Activated naive CD8-positive, alpha-beta T cell treated with anti-CD3 and anti-CD28 coated beads, Interleukin-2, amount 50 U/mL, for 24 hours (primary cell): ENCODE data around the gene SLC44A3.

Experiments used
- ATAC-seq: fragments of 150-1000 bp; cut with Tn5 transposase; one replicate; pipeline ENCODE4 v1.10.0; 2021
- DNase-seq: peaks from one replicate; pipeline ENCODE4 v3.0.0; 2021
- H3K27ac Mint-ChIP-seq: one replicate; pipeline ENCODE4 v1.8.0; 2021; ENCODE audit warnings: mild to moderate bottlenecking, mixed read lengths
- H3K27me3 Mint-ChIP-seq: one replicate; pipeline ENCODE4 v1.8.0; 2021; ENCODE audit warnings: mixed read lengths
- H3K36me3 Mint-ChIP-seq: one replicate; pipeline ENCODE4 v1.8.0; 2021; ENCODE audit warnings: low read depth, mixed read lengths
- H3K4me1 Mint-ChIP-seq: one replicate; pipeline ENCODE4 v1.8.0; 2021; ENCODE audit warnings: mixed read lengths
- H3K4me3 Mint-ChIP-seq: one replicate; pipeline ENCODE4 v1.8.0; 2021; ENCODE audit warnings: mild to moderate bottlenecking, moderate library complexity, mixed read lengths
- H3K9me3 Mint-ChIP-seq: one replicate; pipeline ENCODE4 v1.8.0; 2021; ENCODE audit warnings: mixed read lengths

Gene SLC44A3

GRCh38 chr1:94887603-94888171, 67.5 kb downstream of the SLC44A3 start:
- DNase-seq (no peak), ATAC-seq (no peak)
- Mint-ChIP-seq H3K4me1 (peaks cover 10% of the 10 kb centered on the region), H3K27ac (no peak overlapping the region), H3K9me3 (no peaks in the 10 kb centered on the region), H3K27me3 (no peaks in the 10 kb centered on the region), H3K4me3 (no peak overlapping the region), H3K36me3 (no peaks in the 10 kb centered on the region)

- ATAC-seq (no peak), DNase-seq (no peak)
- peaks cover 10% of the 10 kb centered on the region for H3K4me1 Mint-ChIP-seq
- no peaks in the 10 kb centered on the region for H3K36me3 Mint-ChIP-seq
- no peak overlapping the region for H3K27ac Mint-ChIP-seq
- no peak overlapping the region for H3K4me3 Mint-ChIP-seq
- H3K27me3 Mint-ChIP-seq, result no peaks in the 10 kb centered on the region
- H3K9me3 Mint-ChIP-seq, result no peaks in the 10 kb centered on the region
Observed at GRCh38 chr1:94888201-94888600, 68.0 kb downstream of the SLC44A3 start.

GRCh38 chr1:94892604-94893254, 72.6 kb downstream of the SLC44A3 start:
- DNase-seq (no peak), ATAC-seq (no peak)
- Mint-ChIP-seq H3K27me3 (no peaks in the 10 kb centered on the region), H3K9me3 (no peaks in the 10 kb centered on the region), H3K4me1 (no peaks in the 10 kb centered on the region), H3K27ac (no peak overlapping the region), H3K36me3 (no peaks in the 10 kb centered on the region), H3K4me3 (no peak overlapping the region)

DNA sequence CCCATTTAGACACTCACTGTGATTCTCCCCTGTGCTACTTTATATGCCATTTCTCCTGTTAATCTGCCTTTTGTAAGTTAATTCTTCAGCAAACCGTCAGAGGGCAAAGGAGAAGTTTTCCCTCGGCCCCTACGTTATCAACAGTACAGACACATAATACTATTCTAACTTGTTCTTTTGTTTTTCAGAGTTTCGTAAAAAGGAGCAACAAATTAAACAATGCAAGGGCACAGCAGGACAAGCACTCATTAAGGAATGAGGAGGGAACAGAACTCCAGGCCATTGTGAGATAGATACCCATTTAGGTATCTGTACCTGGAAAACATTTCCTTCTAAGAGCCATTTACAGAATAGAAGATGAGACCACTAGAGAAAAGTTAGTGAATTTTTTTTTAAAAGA, 74.5 kb downstream of the SLC44A3 start:
- Mint-ChIP-seq H3K27ac (no peak overlapping the region), H3K4me3 (no peak overlapping the region), H3K4me1 (no peaks in the 10 kb centered on the region), H3K27me3 (no peaks in the 10 kb centered on the region), H3K36me3 (no peaks in the 10 kb centered on the region), H3K9me3 (no peaks in the 10 kb centered on the region)
- no peak for ATAC-seq
- DNase-seq, result no peak

DNA sequence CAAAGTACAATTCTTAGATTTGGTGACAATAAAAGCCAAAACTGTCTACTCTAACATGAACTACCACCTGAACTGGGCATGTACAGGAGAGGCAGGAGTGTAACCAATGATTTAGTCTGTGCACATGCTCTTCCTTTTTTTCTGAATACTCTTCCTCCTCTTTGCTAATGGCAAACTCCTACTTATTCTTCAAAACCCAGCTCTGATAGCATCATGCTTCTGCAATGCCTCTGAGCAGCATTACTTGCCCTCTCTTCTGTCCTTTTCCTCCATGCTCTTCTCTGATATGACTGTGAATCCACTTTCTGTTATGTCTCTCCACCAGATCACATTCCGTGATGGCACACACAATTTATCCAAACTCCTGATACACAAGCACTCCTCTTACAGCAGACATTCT, 75.4 kb downstream of the SLC44A3 start:
- Mint-ChIP-seq H3K27ac (no peak overlapping the region), H3K9me3 (no peaks in the 10 kb centered on the region), H3K36me3 (no peaks in the 10 kb centered on the region), H3K4me1 (no peaks in the 10 kb centered on the region), H3K4me3 (no peak overlapping the region), H3K27me3 (no peaks in the 10 kb centered on the region)
- DNase-seq (no peak), ATAC-seq (no peak)

- no peaks in the 10 kb centered on the region for H3K9me3 Mint-ChIP-seq
- ATAC-seq (no peak), DNase-seq (no peak)
- no peaks in the 10 kb centered on the region for H3K27me3 Mint-ChIP-seq
- no peak overlapping the region for H3K4me3 Mint-ChIP-seq
- no peaks in the 10 kb centered on the region for H3K4me1 Mint-ChIP-seq
- no peak overlapping the region for H3K27ac Mint-ChIP-seq
- H3K36me3 Mint-ChIP-seq, result no peaks in the 10 kb centered on the region
Observed at GRCh38 chr1:94898491-94899385, 78.6 kb downstream of the SLC44A3 start.

GRCh38 chr1:94899756-94900155, 79.6 kb downstream of the SLC44A3 start:
- no peak for DNase-seq
- Mint-ChIP-seq H3K36me3 (no peaks in the 10 kb centered on the region), H3K4me3 (no peak overlapping the region), H3K4me1 (no peaks in the 10 kb centered on the region), H3K27me3 (no peaks in the 10 kb centered on the region), H3K27ac (no peak overlapping the region), H3K9me3 (no peaks in the 10 kb centered on the region)
- no peak for ATAC-seq

- no peak overlapping the region for H3K4me3 Mint-ChIP-seq
- no peak for DNase-seq
- no peak for ATAC-seq
- H3K4me1 Mint-ChIP-seq, result no peaks in the 10 kb centered on the region
- H3K9me3 Mint-ChIP-seq, result no peaks in the 10 kb centered on the region
- H3K27me3 Mint-ChIP-seq, result no peaks in the 10 kb centered on the region
- H3K36me3 Mint-ChIP-seq, result no peaks in the 10 kb centered on the region
- no peak overlapping the region for H3K27ac Mint-ChIP-seq
Observed at GRCh38 chr1:94901841-94902240, 81.7 kb downstream of the SLC44A3 start.

DNA sequence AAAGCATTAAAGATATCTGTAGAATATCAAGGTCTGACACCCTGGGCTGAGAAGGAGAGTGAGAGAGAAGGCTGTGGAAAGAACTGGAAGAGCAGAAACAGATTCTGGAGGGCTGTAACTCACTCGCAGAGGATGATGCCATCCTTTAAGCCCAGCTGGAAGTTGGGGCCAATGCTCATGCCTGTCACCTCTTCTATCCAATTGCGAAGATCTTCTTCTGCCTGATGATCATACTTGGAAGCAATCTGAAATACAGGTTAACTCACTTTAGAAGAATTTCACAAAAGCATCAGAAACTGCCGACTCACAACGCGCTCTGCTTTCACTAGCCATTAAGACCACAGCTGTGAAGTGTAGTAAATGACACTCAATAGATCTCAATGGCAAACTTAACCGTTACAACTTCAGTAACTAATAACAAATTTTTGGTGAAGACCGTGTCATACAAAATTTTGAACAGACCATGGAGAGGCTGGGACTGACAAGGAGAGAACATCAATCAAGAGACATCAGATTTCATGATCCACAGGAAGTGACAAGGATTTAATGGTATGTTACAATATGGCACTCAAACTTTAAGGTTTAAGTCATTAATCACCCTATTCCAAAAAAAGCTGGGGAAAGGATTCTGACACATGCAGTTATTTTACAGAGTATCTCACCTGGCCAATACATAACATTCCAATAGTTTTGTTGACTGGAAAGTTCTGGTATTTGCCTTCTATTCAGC, 83.3 kb downstream of the SLC44A3 start:
- ATAC-seq (no peak), DNase-seq (no peak)
- no peaks in the 10 kb centered on the region for H3K36me3 Mint-ChIP-seq
- no peaks in the 10 kb centered on the region for H3K27me3 Mint-ChIP-seq
- H3K4me1 Mint-ChIP-seq, result no peaks in the 10 kb centered on the region
- H3K4me3 Mint-ChIP-seq, result no peak overlapping the region
- no peaks in the 10 kb centered on the region for H3K9me3 Mint-ChIP-seq
- H3K27ac Mint-ChIP-seq, result no peak overlapping the region

GRCh38 chr1:94905207-94905606, 85.0 kb downstream of the SLC44A3 start:
- Mint-ChIP-seq H3K9me3 (no peaks in the 10 kb centered on the region), H3K4me1 (no peaks in the 10 kb centered on the region)

DNA sequence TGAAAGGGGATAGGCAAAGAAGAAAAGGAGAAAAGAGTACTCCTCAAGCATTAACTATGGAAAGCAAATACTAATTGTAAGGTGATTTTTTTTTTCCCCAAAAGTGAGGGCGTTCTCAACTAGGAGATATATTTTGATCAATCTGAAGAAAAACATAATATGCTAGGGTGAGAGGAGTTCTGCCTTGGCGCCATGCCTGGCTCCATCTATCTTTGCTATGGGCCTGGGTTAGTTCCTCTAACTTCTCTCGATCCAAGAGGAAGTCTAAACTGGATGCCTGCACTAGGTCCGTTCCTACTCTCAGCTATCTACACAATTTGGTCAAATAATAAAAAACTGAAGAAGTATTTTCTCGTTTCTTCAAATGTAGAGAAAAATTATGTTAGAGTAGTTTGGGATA, 86.2 kb downstream of the SLC44A3 start:
- H3K9me3 Mint-ChIP-seq, result no peaks in the 10 kb centered on the region
- no peak for ATAC-seq
- H3K27ac Mint-ChIP-seq, result no peak overlapping the region
- no peak overlapping the region for H3K4me3 Mint-ChIP-seq
- H3K36me3 Mint-ChIP-seq, result no peaks in the 10 kb centered on the region
- H3K4me1 Mint-ChIP-seq, result no peaks in the 10 kb centered on the region
- H3K27me3 Mint-ChIP-seq, result no peaks in the 10 kb centered on the region
- DNase-seq, result no peak

More at GRCh38 chr1:94905207-94905606, 85.0 kb downstream of the SLC44A3 start:
- Mint-ChIP-seq H3K27ac (no peak overlapping the region), H3K27me3 (no peaks in the 10 kb centered on the region), H3K36me3 (no peaks in the 10 kb centered on the region), H3K4me3 (no peak overlapping the region)
- DNase-seq (no peak), ATAC-seq (no peak)

GRCh38 chr1:94907136-94907535, 87.0 kb downstream of the SLC44A3 start:
- H3K4me3 Mint-ChIP-seq, result no peak overlapping the region
- H3K4me1 Mint-ChIP-seq, result no peaks in the 10 kb centered on the region
- ATAC-seq, result no peak
- no peaks in the 10 kb centered on the region for H3K27me3 Mint-ChIP-seq
- H3K27ac Mint-ChIP-seq, result no peak overlapping the region
- no peak for DNase-seq
- H3K9me3 Mint-ChIP-seq, result no peaks in the 10 kb centered on the region
- no peaks in the 10 kb centered on the region for H3K36me3 Mint-ChIP-seq

- Mint-ChIP-seq H3K36me3 (no peaks in the 10 kb centered on the region), H3K4me1 (no peaks in the 10 kb centered on the region), H3K4me3 (no peak overlapping the region), H3K27ac (no peak overlapping the region), H3K9me3 (no peaks in the 10 kb centered on the region), H3K27me3 (no peaks in the 10 kb centered on the region)
- DNase-seq, result no peak
- ATAC-seq, result no peak
Observed at GRCh38 chr1:94908190-94908589, 88.0 kb downstream of the SLC44A3 start.

DNA sequence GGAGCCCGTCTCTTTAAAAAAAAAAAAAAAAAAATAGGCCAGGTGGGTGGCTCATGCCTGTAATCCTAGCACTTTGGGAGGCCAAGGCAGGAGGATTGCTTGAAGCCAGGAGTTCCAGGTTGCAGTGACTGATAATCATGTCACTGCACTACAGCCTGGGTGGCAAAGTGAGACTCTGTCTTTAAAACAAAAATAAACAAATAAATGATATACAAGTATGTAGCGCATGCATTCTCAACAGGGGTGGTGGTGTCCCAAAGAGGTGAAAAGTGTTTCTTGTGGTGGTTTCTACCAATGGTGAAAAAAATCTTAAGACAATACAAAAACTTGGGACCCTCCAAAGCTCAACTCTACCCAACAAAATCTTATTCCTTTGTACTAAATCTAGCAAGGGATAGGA, 88.8 kb downstream of the SLC44A3 start:
- H3K36me3 Mint-ChIP-seq, result no peaks in the 10 kb centered on the region
- H3K4me3 Mint-ChIP-seq, result no peak overlapping the region
- no peaks in the 10 kb centered on the region for H3K27me3 Mint-ChIP-seq
- no peaks in the 10 kb centered on the region for H3K9me3 Mint-ChIP-seq
- DNase-seq, result no peak
- H3K27ac Mint-ChIP-seq, result no peak overlapping the region
- ATAC-seq, result no peak
- no peaks in the 10 kb centered on the region for H3K4me1 Mint-ChIP-seq
